ENCODE data around the gene TMEM114. TPM values are rescaled to one million over a fixed set of nuclear protein-coding genes. Genes with fewer than 3 reads are reported as not detected.

The TMEM114 gene
- polyA plus RNA-seq, 1 donor (not counting 4 experiments of a cell fraction or from before 2014, with no cell fraction given), result not detected

DNA sequence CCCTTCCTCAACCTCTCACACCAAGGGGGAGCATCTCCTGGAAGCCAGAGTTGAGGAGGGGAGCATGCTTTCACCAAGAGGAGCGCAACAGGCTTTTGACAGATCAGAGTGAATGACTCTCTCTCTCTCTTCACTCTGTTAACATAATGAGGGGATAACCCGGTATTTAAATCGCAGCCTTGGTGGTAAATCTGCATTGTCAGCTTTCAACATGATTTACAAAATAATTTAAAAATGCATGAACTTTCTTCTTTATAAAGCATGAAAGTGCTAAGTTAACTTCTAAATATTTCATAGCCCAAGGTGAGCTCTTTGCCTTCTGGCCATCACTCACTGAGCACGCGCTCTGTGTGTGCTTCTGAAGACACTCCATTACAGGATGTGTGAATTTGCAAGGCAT lies 61.8 kb downstream of the TMEM114 start:
- no peaks in the 10 kb centered on the region for H3K79me2 ChIP-seq (ENCODE audit: control insufficient read depth, insufficient read depth, low read length)
- no peak overlapping the region for H3K9ac ChIP-seq (ENCODE audit: control insufficient read depth, extremely low read depth, insufficient read depth, low read length)
- H3K4me2 ChIP-seq (ENCODE audit: control insufficient read depth, extremely low read depth, insufficient read depth, low read depth, low read length), result no peak overlapping the region
- H3K4me1 ChIP-seq (ENCODE audit: control insufficient read depth, extremely low read depth, insufficient read depth, low read length), result no peaks in the 10 kb centered on the region
- H3K4me3 ChIP-seq (ENCODE audit: control insufficient read depth in 2 of 3, extremely low read depth in 1 of 3, insufficient read depth in 2 of 3, low read depth in 1 of 3, low read length in 3 of 3), result no peak overlapping the region
- H3K9me3 ChIP-seq (ENCODE audit: control insufficient read depth, low read depth, low read length), result no peaks in the 10 kb centered on the region
- H3K27ac ChIP-seq (ENCODE audit: control insufficient read depth, insufficient read depth, low read length), result no peak overlapping the region
- no peaks in the 10 kb centered on the region for H3K36me3 ChIP-seq (ENCODE audit: control insufficient read depth in 2 of 2, extremely low read depth in 1 of 2, insufficient read depth in 2 of 2, low read length in 2 of 2)
- no peak overlapping the region for H2AFZ ChIP-seq (ENCODE audit: control insufficient read depth, low read length)
- dilution Hi-C loops (cut with MboI; ENCODE audit: extremely low pct_ligation_motif_present, low sequenced_read_pairs), result no loop called here
- TF ChIP-seq EZH2 (IDR thresholded peaks at IDR 0.05; ENCODE audit: low read length), result no peak
- TF ChIP-seq, protein P1, sequence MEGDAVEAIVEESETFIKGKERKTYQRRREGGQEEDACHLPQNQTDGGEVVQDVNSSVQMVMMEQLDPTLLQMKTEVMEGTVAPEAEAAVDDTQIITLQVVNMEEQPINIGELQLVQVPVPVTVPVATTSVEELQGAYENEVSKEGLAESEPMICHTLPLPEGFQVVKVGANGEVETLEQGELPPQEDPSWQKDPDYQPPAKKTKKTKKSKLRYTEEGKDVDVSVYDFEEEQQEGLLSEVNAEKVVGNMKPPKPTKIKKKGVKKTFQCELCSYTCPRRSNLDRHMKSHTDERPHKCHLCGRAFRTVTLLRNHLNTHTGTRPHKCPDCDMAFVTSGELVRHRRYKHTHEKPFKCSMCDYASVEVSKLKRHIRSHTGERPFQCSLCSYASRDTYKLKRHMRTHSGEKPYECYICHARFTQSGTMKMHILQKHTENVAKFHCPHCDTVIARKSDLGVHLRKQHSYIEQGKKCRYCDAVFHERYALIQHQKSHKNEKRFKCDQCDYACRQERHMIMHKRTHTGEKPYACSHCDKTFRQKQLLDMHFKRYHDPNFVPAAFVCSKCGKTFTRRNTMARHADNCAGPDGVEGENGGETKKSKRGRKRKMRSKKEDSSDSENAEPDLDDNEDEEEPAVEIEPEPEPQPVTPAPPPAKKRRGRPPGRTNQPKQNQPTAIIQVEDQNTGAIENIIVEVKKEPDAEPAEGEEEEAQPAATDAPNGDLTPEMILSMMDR (optimal IDR thresholded peaks at IDR 0.05 in 1 of 3, IDR thresholded peaks at IDR 0.05 in 1 of 3, conservative IDR thresholded peaks at IDR 0.05 in 1 of 3; ENCODE audit: extremely low read depth in 1 of 3, insufficient read depth in 2 of 3, low read length in 3 of 3), result no peak
- H3K9me1 ChIP-seq (ENCODE audit: control insufficient read depth, extremely low read depth, insufficient read depth, low read length), result no peaks in the 10 kb centered on the region
- H3K27me3 ChIP-seq (ENCODE audit: control insufficient read depth, extremely low read depth, insufficient read depth, low read length), result no peaks in the 10 kb centered on the region
- FAIRE-seq (no peak), DNase-seq (ENCODE audit: low read depth, low spot score) (no peak)
- H4K20me1 ChIP-seq (ENCODE audit: control insufficient read depth, extremely low read depth, insufficient read depth, low read length), result no peaks in the 10 kb centered on the region

- Histone ChIP-seq H3K36me3 (ENCODE audit: control insufficient read depth in 2 of 2, extremely low read depth in 1 of 2, insufficient read depth in 2 of 2, low read length in 2 of 2) (no peaks in the 10 kb centered on the region), H3K27me3 (ENCODE audit: control insufficient read depth, extremely low read depth, insufficient read depth, low read length) (no peaks in the 10 kb centered on the region)
- DNase-seq (ENCODE audit: low read depth, low spot score), result no peak
Observed at GRCh38 chr16:8523932-8524331, 66.4 kb downstream of the TMEM114 start.

More at GRCh38 chr16:8523932-8524331, 66.4 kb downstream of the TMEM114 start:
- TF ChIP-seq EZH2 (IDR thresholded peaks at IDR 0.05; ENCODE audit: low read length), result no peak
- TF ChIP-seq, protein P1 (optimal IDR thresholded peaks at IDR 0.05 in 1 of 3, IDR thresholded peaks at IDR 0.05 in 1 of 3, conservative IDR thresholded peaks at IDR 0.05 in 1 of 3; ENCODE audit: extremely low read depth in 1 of 3, insufficient read depth in 2 of 3, low read length in 3 of 3), result no peak
- Histone ChIP-seq H3K9me1 (ENCODE audit: control insufficient read depth, extremely low read depth, insufficient read depth, low read length) (no peaks in the 10 kb centered on the region), H3K9ac (ENCODE audit: control insufficient read depth, extremely low read depth, insufficient read depth, low read length) (no peak overlapping the region), H3K4me2 (ENCODE audit: control insufficient read depth, extremely low read depth, insufficient read depth, low read depth, low read length) (no peak overlapping the region), H3K79me2 (ENCODE audit: control insufficient read depth, insufficient read depth, low read length) (no peaks in the 10 kb centered on the region), H2AFZ (ENCODE audit: control insufficient read depth, low read length) (no peak overlapping the region), H4K20me1 (ENCODE audit: control insufficient read depth, extremely low read depth, insufficient read depth, low read length) (no peaks in the 10 kb centered on the region), H3K9me3 (ENCODE audit: control insufficient read depth, low read depth, low read length) (no peaks in the 10 kb centered on the region), H3K4me3 (ENCODE audit: control insufficient read depth in 2 of 3, extremely low read depth in 1 of 3, insufficient read depth in 2 of 3, low read depth in 1 of 3, low read length in 3 of 3) (no peak overlapping the region), H3K27ac (ENCODE audit: control insufficient read depth, insufficient read depth, low read length) (no peak overlapping the region), H3K4me1 (ENCODE audit: control insufficient read depth, extremely low read depth, insufficient read depth, low read length) (no peaks in the 10 kb centered on the region)
- dilution Hi-C loops (cut with MboI; ENCODE audit: extremely low pct_ligation_motif_present, low sequenced_read_pairs), result no loop called here
- no peak for FAIRE-seq

All from keratinocyte (primary cell).